ENCODE measurements around the gene OR5P2.
"Not testable (repeated sequence)": the region's sequence is repeated elsewhere in the genome, so short reads cannot be mapped to it uniquely, and the experiment has no call there.

OR5P2 gene

GRCh38 chr11:7796842-7797241 is at the start of gene OR5P2:
TSS of gene OR5P2 (minus strand) at chr11:7796942. CDS start at chr11:7796942, 0 bp downstream.
- DNase-seq (ENCODE audit: low spot score), result no peak
- H3K4me3 Mint-ChIP-seq, result no peak within 1 kb of the TSS
- H3K9me3 Mint-ChIP-seq, result no peaks in the 10 kb centered on the region
- H3K27me3 Mint-ChIP-seq (ENCODE audit: low read depth), result no peaks in the 10 kb centered on the region
- no peak within 1 kb of the TSS for H3K27ac Mint-ChIP-seq
- no peaks in the 10 kb centered on the region for H3K4me1 Mint-ChIP-seq (ENCODE audit: low read depth)
- no peaks in the 10 kb centered on the region for H3K36me3 Mint-ChIP-seq (ENCODE audit: low read depth)

GRCh38 chr11:7846003-7846402 is 49.3 kb upstream of the OR5P2 start:
- Mint-ChIP-seq H3K9me3 (no peaks in the 10 kb centered on the region), H3K36me3 (ENCODE audit: low read depth) (no peaks in the 10 kb centered on the region), H3K4me1 (ENCODE audit: low read depth) (no peaks in the 10 kb centered on the region), H3K27ac (no peak overlapping the region), H3K4me3 (no peak overlapping the region), H3K27me3 (ENCODE audit: low read depth) (no peaks in the 10 kb centered on the region)
- DNase-seq (ENCODE audit: low spot score), result no peak

GRCh38 chr11:7844986-7845385 is 48.2 kb upstream of the OR5P2 start:
- Mint-ChIP-seq H3K9me3 (no peaks in the 10 kb centered on the region), H3K27me3 (ENCODE audit: low read depth) (no peaks in the 10 kb centered on the region), H3K36me3 (ENCODE audit: low read depth) (no peaks in the 10 kb centered on the region), H3K4me3 (no peak overlapping the region), H3K4me1 (ENCODE audit: low read depth) (no peaks in the 10 kb centered on the region), H3K27ac (no peak overlapping the region)
- no peak for DNase-seq (ENCODE audit: low spot score)

- Mint-ChIP-seq H3K4me1 (ENCODE audit: low read depth) (no peaks in the 10 kb centered on the region), H3K36me3 (ENCODE audit: low read depth) (no peaks in the 10 kb centered on the region), H3K27me3 (ENCODE audit: low read depth) (no peaks in the 10 kb centered on the region), H3K27ac (no peak overlapping the region), H3K9me3 (no peaks in the 10 kb centered on the region), H3K4me3 (no peak overlapping the region)
- no peak for DNase-seq (ENCODE audit: low spot score)
These were observed 47.8 kb upstream of the OR5P2 start for GRCh38 chr11:7844521-7844920.

- Mint-ChIP-seq H3K9me3 (no peaks in the 10 kb centered on the region), H3K36me3 (ENCODE audit: low read depth) (no peaks in the 10 kb centered on the region), H3K4me3 (no peak overlapping the region), H3K4me1 (ENCODE audit: low read depth) (no peaks in the 10 kb centered on the region), H3K27ac (no peak overlapping the region), H3K27me3 (ENCODE audit: low read depth) (no peaks in the 10 kb centered on the region)
- no peak for DNase-seq (ENCODE audit: low spot score)
These were observed 43.8 kb upstream of the OR5P2 start for GRCh38 chr11:7840578-7840977.

- H3K27ac Mint-ChIP-seq, result no peak overlapping the region
- no peak overlapping the region for H3K4me3 Mint-ChIP-seq
- no peak for DNase-seq (ENCODE audit: low spot score)
- no peaks in the 10 kb centered on the region for H3K9me3 Mint-ChIP-seq
- no peaks in the 10 kb centered on the region for H3K4me1 Mint-ChIP-seq (ENCODE audit: low read depth)
- H3K27me3 Mint-ChIP-seq (ENCODE audit: low read depth), result no peaks in the 10 kb centered on the region
- no peaks in the 10 kb centered on the region for H3K36me3 Mint-ChIP-seq (ENCODE audit: low read depth)
These were observed 36.8 kb upstream of the OR5P2 start for GRCh38 chr11:7833527-7833926.

GRCh38 chr11:7830740-7831139 is 34.0 kb upstream of the OR5P2 start, which contains the start of gene OR5P3:
TSS of gene OR5P3 (minus strand) at chr11:7830840.
- H3K27me3 Mint-ChIP-seq (ENCODE audit: low read depth), result no peaks in the 10 kb centered on the region
- H3K36me3 Mint-ChIP-seq (ENCODE audit: low read depth), result no peaks in the 10 kb centered on the region
- H3K4me3 Mint-ChIP-seq, result no peak within 1 kb of the TSS
- H3K9me3 Mint-ChIP-seq, result no peaks in the 10 kb centered on the region
- no peak for DNase-seq (ENCODE audit: low spot score)
- H3K27ac Mint-ChIP-seq, result no peak within 1 kb of the TSS
- H3K4me1 Mint-ChIP-seq (ENCODE audit: low read depth), result no peaks in the 10 kb centered on the region

- no peaks in the 10 kb centered on the region for H3K27me3 Mint-ChIP-seq (ENCODE audit: low read depth)
- H3K4me1 Mint-ChIP-seq (ENCODE audit: low read depth), result no peaks in the 10 kb centered on the region
- no peak overlapping the region for H3K4me3 Mint-ChIP-seq
- no peak overlapping the region for H3K27ac Mint-ChIP-seq
- DNase-seq (ENCODE audit: low spot score), result no peak
- H3K36me3 Mint-ChIP-seq (ENCODE audit: low read depth), result no peaks in the 10 kb centered on the region
- H3K9me3 Mint-ChIP-seq, result no peaks in the 10 kb centered on the region
These were observed 29.6 kb upstream of the OR5P2 start for GRCh38 chr11:7826324-7826723.

GRCh38 chr11:7820417-7820816 is 23.7 kb upstream of the OR5P2 start:
- not testable (repeated sequence) for H3K27me3 Mint-ChIP-seq (ENCODE audit: low read depth); H3K9me3 Mint-ChIP-seq; DNase-seq (ENCODE audit: low spot score); H3K4me1 Mint-ChIP-seq (ENCODE audit: low read depth); H3K27ac Mint-ChIP-seq; H3K4me3 Mint-ChIP-seq; H3K36me3 Mint-ChIP-seq (ENCODE audit: low read depth)

- H3K4me1 Mint-ChIP-seq (ENCODE audit: low read depth); H3K27ac Mint-ChIP-seq; H3K27me3 Mint-ChIP-seq (ENCODE audit: low read depth); H3K9me3 Mint-ChIP-seq; H3K4me3 Mint-ChIP-seq; H3K36me3 Mint-ChIP-seq (ENCODE audit: low read depth); DNase-seq (ENCODE audit: low spot score): not testable (repeated sequence)
These were observed 18.2 kb upstream of the OR5P2 start for GRCh38 chr11:7814897-7815296.

- H3K36me3 Mint-ChIP-seq (ENCODE audit: low read depth); H3K4me3 Mint-ChIP-seq; H3K27me3 Mint-ChIP-seq (ENCODE audit: low read depth); H3K4me1 Mint-ChIP-seq (ENCODE audit: low read depth); H3K27ac Mint-ChIP-seq; DNase-seq (ENCODE audit: low spot score): not testable (repeated sequence)
- peaks cover 37% of the 10 kb centered on the region for H3K9me3 Mint-ChIP-seq
These were observed 13.6 kb upstream of the OR5P2 start for GRCh38 chr11:7810301-7810700.

GRCh38 chr11:7793233-7793632 is 3.5 kb downstream of the OR5P2 start:
- no peaks in the 10 kb centered on the region for H3K9me3 Mint-ChIP-seq
- no peak overlapping the region for H3K4me3 Mint-ChIP-seq
- no peak overlapping the region for H3K27ac Mint-ChIP-seq
- no peak for DNase-seq (ENCODE audit: low spot score)
- no peaks in the 10 kb centered on the region for H3K4me1 Mint-ChIP-seq (ENCODE audit: low read depth)
- H3K27me3 Mint-ChIP-seq (ENCODE audit: low read depth), result no peaks in the 10 kb centered on the region
- H3K36me3 Mint-ChIP-seq (ENCODE audit: low read depth), result no peaks in the 10 kb centered on the region

GRCh38 chr11:7787239-7787638 is 9.5 kb downstream of the OR5P2 start:
- H3K4me3 Mint-ChIP-seq, result no peak overlapping the region
- H3K27me3 Mint-ChIP-seq (ENCODE audit: low read depth), result no peaks in the 10 kb centered on the region
- H3K27ac Mint-ChIP-seq, result no peak overlapping the region
- no peaks in the 10 kb centered on the region for H3K4me1 Mint-ChIP-seq (ENCODE audit: low read depth)
- DNase-seq (ENCODE audit: low spot score), result no peak
- peaks cover 3% of the 10 kb centered on the region for H3K9me3 Mint-ChIP-seq
- H3K36me3 Mint-ChIP-seq (ENCODE audit: low read depth), result no peaks in the 10 kb centered on the region

GRCh38 chr11:7775689-7776088 is 21.1 kb downstream of the OR5P2 start:
- Mint-ChIP-seq H3K4me3 (no peak overlapping the region), H3K9me3 (no peaks in the 10 kb centered on the region), H3K4me1 (ENCODE audit: low read depth) (no peaks in the 10 kb centered on the region), H3K27me3 (ENCODE audit: low read depth) (no peaks in the 10 kb centered on the region), H3K36me3 (ENCODE audit: low read depth) (no peaks in the 10 kb centered on the region), H3K27ac (no peak overlapping the region)
- DNase-seq (ENCODE audit: low spot score), result no peak

GRCh38 chr11:7764301-7764700 is 32.4 kb downstream of the OR5P2 start:
- not testable (repeated sequence) for DNase-seq (ENCODE audit: low spot score); H3K27me3 Mint-ChIP-seq (ENCODE audit: low read depth); H3K27ac Mint-ChIP-seq; H3K4me1 Mint-ChIP-seq (ENCODE audit: low read depth); H3K4me3 Mint-ChIP-seq; H3K9me3 Mint-ChIP-seq; H3K36me3 Mint-ChIP-seq (ENCODE audit: low read depth)

Measured in T-helper 2 cell treated with Interferon-gamma antibody and Interleukin-4, amounts not matched to agents 5 μg/mL and 100 μg/mL, for 36 hours (primary cell).